ENCODE measurements around the gene CTNNA3. TPM values are rescaled to one million over a fixed set of nuclear protein-coding genes. Genes with fewer than 3 reads are reported as not detected.

The CTNNA3 gene
- total and polyA plus RNA-seq, 2 donors from 2014 or later = 0.45 to 0.72 TPM

GRCh38 chr10:66041771-66042170 is 1654.2 kb downstream of the CTNNA3 start:
- Histone ChIP-seq H3K9me3 (ENCODE audit: control insufficient read depth in 2 of 3, insufficient read depth in 1 of 3, low read length in 3 of 3) (peaks cover 0 to under 1% (median 0%) of the 10 kb centered on the region in 3 donors), H3K4me3 (ENCODE audit: low read length in 3 of 3) (no peak overlapping the region), H3K9ac (ENCODE audit: low read length in 3 of 3) (no peak overlapping the region), H3K4me1 (ENCODE audit: control insufficient read depth in 2 of 3, insufficient read depth in 2 of 3, low read depth in 1 of 3, low read length in 3 of 3) (no peaks in the 10 kb centered on the region), H3K36me3 (ENCODE audit: control insufficient read depth in 2 of 3, insufficient read depth in 3 of 3, low read length in 3 of 3) (no peaks in the 10 kb centered on the region), H3K27me3 (ENCODE audit: control insufficient read depth, insufficient read depth, low read length) (no peaks in the 10 kb centered on the region), H3K27ac (ENCODE audit: low read depth in 2 of 2, low read length in 2 of 2) (no peak overlapping the region)
- DNase-seq (no peak), FAIRE-seq (no peak)
- TF ChIP-seq CTCF (IDR thresholded peaks at IDR 0.05; ENCODE audit: borderline replicate concordance, extremely low read depth, insufficient read depth) = no peak
- intact Hi-C loops (cut with DNase I) = no loop called here

DNA sequence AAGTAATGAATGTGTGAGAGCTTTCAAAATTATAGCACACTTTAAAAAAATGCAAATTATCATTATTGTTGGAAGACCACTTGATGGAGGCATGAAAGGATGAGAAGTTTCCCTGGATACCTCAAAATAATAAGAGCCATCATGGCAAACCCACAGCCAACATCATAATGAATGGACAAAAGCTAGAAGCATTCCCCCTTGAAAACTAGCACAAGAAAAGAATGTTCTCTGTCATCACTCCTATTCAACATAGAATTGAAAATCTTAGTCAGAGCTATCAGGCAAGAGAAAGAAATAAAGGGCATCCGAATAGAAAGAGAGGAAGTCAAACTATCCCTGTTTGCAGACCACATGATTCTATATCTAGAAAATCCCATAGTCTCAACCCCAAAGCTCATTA is 1657.4 kb downstream of the CTNNA3 start:
- H3K36me3 ChIP-seq (ENCODE audit: control insufficient read depth in 2 of 3, insufficient read depth in 3 of 3, low read length in 3 of 3) = no peaks in the 10 kb centered on the region
- no peak overlapping the region for H3K27ac ChIP-seq (ENCODE audit: low read depth in 2 of 2, low read length in 2 of 2)
- no peak overlapping the region for H3K9ac ChIP-seq (ENCODE audit: low read length in 3 of 3)
- DNase-seq (no peak), FAIRE-seq (no peak)
- H3K27me3 ChIP-seq (ENCODE audit: control insufficient read depth, insufficient read depth, low read length) = no peaks in the 10 kb centered on the region
- TF ChIP-seq CTCF (IDR thresholded peaks at IDR 0.05; ENCODE audit: borderline replicate concordance, extremely low read depth, insufficient read depth) = no peak
- H3K4me1 ChIP-seq (ENCODE audit: control insufficient read depth in 2 of 3, insufficient read depth in 2 of 3, low read depth in 1 of 3, low read length in 3 of 3) = no peaks in the 10 kb centered on the region
- intact Hi-C loops (cut with DNase I) = no loop called here
- H3K9me3 ChIP-seq (ENCODE audit: control insufficient read depth in 2 of 3, insufficient read depth in 1 of 3, low read length in 3 of 3) = no peaks in the 10 kb centered on the region
- no peak overlapping the region for H3K4me3 ChIP-seq (ENCODE audit: low read length in 3 of 3)

GRCh38 chr10:66026321-66026720 is 1669.7 kb downstream of the CTNNA3 start:
- Histone ChIP-seq H3K9me3 (ENCODE audit: control insufficient read depth in 2 of 3, insufficient read depth in 1 of 3, low read length in 3 of 3) (no peaks in the 10 kb centered on the region), H3K27ac (ENCODE audit: low read depth in 2 of 2, low read length in 2 of 2) (no peak overlapping the region), H3K4me3 (ENCODE audit: low read length in 3 of 3) (no peak overlapping the region), H3K36me3 (ENCODE audit: control insufficient read depth in 2 of 3, insufficient read depth in 3 of 3, low read length in 3 of 3) (no peaks in the 10 kb centered on the region), H3K4me1 (ENCODE audit: control insufficient read depth in 2 of 3, insufficient read depth in 2 of 3, low read depth in 1 of 3, low read length in 3 of 3) (no peaks in the 10 kb centered on the region), H3K27me3 (ENCODE audit: control insufficient read depth, insufficient read depth, low read length) (no peaks in the 10 kb centered on the region), H3K9ac (ENCODE audit: low read length in 3 of 3) (no peak overlapping the region)
- no peak for DNase-seq
- FAIRE-seq = no peak
- TF ChIP-seq CTCF (IDR thresholded peaks at IDR 0.05; ENCODE audit: borderline replicate concordance, extremely low read depth, insufficient read depth) = no peak
- intact Hi-C loops (cut with DNase I) = no loop called here

GRCh38 chr10:66025186-66025585 is 1670.8 kb downstream of the CTNNA3 start:
- Histone ChIP-seq H3K4me1 (ENCODE audit: control insufficient read depth in 2 of 3, insufficient read depth in 2 of 3, low read depth in 1 of 3, low read length in 3 of 3) (no peaks in the 10 kb centered on the region), H3K27me3 (ENCODE audit: control insufficient read depth, insufficient read depth, low read length) (no peaks in the 10 kb centered on the region), H3K9me3 (ENCODE audit: control insufficient read depth in 2 of 3, insufficient read depth in 1 of 3, low read length in 3 of 3) (no peaks in the 10 kb centered on the region), H3K4me3 (ENCODE audit: low read length in 3 of 3) (no peak overlapping the region), H3K36me3 (ENCODE audit: control insufficient read depth in 2 of 3, insufficient read depth in 3 of 3, low read length in 3 of 3) (no peaks in the 10 kb centered on the region), H3K27ac (ENCODE audit: low read depth in 2 of 2, low read length in 2 of 2) (no peak overlapping the region), H3K9ac (ENCODE audit: low read length in 3 of 3) (no peak overlapping the region)
- DNase-seq = no peak
- FAIRE-seq = no peak
- TF ChIP-seq CTCF (IDR thresholded peaks at IDR 0.05; ENCODE audit: borderline replicate concordance, extremely low read depth, insufficient read depth) = no peak
- intact Hi-C loops (cut with DNase I) = no loop called here

Measured in kidney (tissue), 14 donors.